DND-41 (cell line): ENCODE data around the gene OCSTAMP.

Experiments used
- CTCF ChIP-seq: IDR thresholded peaks from 2 replicates; pipeline ENCODE4 v1.5.1; 2012; ENCODE audit warnings: borderline replicate concordance, low read length, moderate library complexity, mild to moderate bottlenecking; ENCODE audit not compliant: poor library complexity, severe bottlenecking; ENCODE audit errors: extremely low read depth
- EZH2 ChIP-seq: IDR thresholded peaks from 3 replicates; pipeline ENCODE4 v1.6.1; 2012; ENCODE audit warnings: borderline replicate concordance, low read depth, mild to moderate bottlenecking, moderate library complexity, low read length, inconsistent platforms; ENCODE audit not compliant: severe bottlenecking

GRCh38 chr20:46545077-46545826 is 5.2 kb downstream of the OCSTAMP start:
- TF ChIP-seq CTCF (no peak), EZH2 (no peak)
